ENCODE measurements around the gene SIAH3. TPM values are rescaled to one million over a fixed set of nuclear protein-coding genes. Genes with fewer than 3 reads are reported as not detected.

Gene SIAH3
- total and polyA plus RNA-seq, 9 of the 15 experiments (the other 6 are each of a cell fraction or from before 2014, with no cell fraction given), result not detected

DNA sequence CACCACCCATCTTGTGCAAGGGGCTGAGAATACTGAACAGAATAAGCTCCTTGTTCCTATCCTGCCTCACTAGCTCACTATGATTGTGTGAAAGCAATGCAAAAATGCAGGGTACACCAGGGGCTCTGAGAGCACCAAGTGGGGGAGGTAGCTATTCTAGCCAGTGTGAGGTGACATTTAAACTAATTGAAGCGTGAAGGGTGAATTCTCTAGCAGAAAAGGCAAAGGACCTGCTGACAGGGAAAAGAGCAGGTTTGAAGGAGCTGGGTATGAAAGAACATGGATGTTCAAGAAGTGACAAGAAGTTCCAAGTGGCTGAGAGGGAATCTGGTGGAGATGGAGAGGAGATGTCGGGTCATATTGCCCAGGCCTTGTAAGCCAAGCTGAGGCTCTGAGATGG lies 64.2 kb downstream of the SIAH3 start (continued):
- TF ChIP-seq, protein P1, sequence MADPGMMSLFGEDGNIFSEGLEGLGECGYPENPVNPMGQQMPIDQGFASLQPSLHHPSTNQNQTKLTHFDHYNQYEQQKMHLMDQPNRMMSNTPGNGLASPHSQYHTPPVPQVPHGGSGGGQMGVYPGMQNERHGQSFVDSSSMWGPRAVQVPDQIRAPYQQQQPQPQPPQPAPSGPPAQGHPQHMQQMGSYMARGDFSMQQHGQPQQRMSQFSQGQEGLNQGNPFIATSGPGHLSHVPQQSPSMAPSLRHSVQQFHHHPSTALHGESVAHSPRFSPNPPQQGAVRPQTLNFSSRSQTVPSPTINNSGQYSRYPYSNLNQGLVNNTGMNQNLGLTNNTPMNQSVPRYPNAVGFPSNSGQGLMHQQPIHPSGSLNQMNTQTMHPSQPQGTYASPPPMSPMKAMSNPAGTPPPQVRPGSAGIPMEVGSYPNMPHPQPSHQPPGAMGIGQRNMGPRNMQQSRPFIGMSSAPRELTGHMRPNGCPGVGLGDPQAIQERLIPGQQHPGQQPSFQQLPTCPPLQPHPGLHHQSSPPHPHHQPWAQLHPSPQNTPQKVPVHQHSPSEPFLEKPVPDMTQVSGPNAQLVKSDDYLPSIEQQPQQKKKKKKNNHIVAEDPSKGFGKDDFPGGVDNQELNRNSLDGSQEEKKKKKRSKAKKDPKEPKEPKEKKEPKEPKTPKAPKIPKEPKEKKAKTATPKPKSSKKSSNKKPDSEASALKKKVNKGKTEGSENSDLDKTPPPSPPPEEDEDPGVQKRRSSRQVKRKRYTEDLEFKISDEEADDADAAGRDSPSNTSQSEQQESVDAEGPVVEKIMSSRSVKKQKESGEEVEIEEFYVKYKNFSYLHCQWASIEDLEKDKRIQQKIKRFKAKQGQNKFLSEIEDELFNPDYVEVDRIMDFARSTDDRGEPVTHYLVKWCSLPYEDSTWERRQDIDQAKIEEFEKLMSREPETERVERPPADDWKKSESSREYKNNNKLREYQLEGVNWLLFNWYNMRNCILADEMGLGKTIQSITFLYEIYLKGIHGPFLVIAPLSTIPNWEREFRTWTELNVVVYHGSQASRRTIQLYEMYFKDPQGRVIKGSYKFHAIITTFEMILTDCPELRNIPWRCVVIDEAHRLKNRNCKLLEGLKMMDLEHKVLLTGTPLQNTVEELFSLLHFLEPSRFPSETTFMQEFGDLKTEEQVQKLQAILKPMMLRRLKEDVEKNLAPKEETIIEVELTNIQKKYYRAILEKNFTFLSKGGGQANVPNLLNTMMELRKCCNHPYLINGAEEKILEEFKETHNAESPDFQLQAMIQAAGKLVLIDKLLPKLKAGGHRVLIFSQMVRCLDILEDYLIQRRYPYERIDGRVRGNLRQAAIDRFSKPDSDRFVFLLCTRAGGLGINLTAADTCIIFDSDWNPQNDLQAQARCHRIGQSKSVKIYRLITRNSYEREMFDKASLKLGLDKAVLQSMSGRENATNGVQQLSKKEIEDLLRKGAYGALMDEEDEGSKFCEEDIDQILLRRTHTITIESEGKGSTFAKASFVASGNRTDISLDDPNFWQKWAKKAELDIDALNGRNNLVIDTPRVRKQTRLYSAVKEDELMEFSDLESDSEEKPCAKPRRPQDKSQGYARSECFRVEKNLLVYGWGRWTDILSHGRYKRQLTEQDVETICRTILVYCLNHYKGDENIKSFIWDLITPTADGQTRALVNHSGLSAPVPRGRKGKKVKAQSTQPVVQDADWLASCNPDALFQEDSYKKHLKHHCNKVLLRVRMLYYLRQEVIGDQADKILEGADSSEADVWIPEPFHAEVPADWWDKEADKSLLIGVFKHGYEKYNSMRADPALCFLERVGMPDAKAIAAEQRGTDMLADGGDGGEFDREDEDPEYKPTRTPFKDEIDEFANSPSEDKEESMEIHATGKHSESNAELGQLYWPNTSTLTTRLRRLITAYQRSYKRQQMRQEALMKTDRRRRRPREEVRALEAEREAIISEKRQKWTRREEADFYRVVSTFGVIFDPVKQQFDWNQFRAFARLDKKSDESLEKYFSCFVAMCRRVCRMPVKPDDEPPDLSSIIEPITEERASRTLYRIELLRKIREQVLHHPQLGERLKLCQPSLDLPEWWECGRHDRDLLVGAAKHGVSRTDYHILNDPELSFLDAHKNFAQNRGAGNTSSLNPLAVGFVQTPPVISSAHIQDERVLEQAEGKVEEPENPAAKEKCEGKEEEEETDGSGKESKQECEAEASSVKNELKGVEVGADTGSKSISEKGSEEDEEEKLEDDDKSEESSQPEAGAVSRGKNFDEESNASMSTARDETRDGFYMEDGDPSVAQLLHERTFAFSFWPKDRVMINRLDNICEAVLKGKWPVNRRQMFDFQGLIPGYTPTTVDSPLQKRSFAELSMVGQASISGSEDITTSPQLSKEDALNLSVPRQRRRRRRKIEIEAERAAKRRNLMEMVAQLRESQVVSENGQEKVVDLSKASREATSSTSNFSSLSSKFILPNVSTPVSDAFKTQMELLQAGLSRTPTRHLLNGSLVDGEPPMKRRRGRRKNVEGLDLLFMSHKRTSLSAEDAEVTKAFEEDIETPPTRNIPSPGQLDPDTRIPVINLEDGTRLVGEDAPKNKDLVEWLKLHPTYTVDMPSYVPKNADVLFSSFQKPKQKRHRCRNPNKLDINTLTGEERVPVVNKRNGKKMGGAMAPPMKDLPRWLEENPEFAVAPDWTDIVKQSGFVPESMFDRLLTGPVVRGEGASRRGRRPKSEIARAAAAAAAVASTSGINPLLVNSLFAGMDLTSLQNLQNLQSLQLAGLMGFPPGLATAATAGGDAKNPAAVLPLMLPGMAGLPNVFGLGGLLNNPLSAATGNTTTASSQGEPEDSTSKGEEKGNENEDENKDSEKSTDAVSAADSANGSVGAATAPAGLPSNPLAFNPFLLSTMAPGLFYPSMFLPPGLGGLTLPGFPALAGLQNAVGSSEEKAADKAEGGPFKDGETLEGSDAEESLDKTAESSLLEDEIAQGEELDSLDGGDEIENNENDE (IDR thresholded peaks at IDR 0.05; ENCODE audit: low read depth, low read length), result no peak
- TF ChIP-seq, protein P2, sequence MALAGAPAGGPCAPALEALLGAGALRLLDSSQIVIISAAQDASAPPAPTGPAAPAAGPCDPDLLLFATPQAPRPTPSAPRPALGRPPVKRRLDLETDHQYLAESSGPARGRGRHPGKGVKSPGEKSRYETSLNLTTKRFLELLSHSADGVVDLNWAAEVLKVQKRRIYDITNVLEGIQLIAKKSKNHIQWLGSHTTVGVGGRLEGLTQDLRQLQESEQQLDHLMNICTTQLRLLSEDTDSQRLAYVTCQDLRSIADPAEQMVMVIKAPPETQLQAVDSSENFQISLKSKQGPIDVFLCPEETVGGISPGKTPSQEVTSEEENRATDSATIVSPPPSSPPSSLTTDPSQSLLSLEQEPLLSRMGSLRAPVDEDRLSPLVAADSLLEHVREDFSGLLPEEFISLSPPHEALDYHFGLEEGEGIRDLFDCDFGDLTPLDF (CRISPR knock-in tag; IDR thresholded peaks at IDR 0.05), result no peak
- TF ChIP-seq, protein P3, sequence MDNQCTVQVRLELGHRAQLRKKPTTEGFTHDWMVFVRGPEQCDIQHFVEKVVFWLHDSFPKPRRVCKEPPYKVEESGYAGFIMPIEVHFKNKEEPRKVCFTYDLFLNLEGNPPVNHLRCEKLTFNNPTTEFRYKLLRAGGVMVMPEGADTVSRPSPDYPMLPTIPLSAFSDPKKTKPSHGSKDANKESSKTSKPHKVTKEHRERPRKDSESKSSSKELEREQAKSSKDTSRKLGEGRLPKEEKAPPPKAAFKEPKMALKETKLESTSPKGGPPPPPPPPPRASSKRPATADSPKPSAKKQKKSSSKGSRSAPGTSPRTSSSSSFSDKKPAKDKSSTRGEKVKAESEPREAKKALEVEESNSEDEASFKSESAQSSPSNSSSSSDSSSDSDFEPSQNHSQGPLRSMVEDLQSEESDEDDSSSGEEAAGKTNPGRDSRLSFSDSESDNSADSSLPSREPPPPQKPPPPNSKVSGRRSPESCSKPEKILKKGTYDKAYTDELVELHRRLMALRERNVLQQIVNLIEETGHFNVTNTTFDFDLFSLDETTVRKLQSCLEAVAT (IDR thresholded peaks at IDR 0.05), result no peak
- no peak for TF ChIP-seq ZFP30 (CRISPR knock-in tag; IDR thresholded peaks at IDR 0.05; ENCODE audit: borderline replicate concordance)
- no peak for TF ChIP-seq NR3C1 (CRISPR knock-in tag; IDR thresholded peaks at IDR 0.05)
- no peak for TF ChIP-seq HDGF (IDR thresholded peaks at IDR 0.05)
- TF ChIP-seq NCOA6 (IDR thresholded peaks at IDR 0.05), result no peak
- TF ChIP-seq ZNF583 (CRISPR knock-in tag; IDR thresholded peaks at IDR 0.05), result no peak
- TF ChIP-seq POU5F1 (IDR thresholded peaks at IDR 0.05; ENCODE audit: borderline replicate concordance, low read depth, low read length, partially characterized antibody), result no peak
- no peak for TF ChIP-seq ARID3B (CRISPR knock-in tag; IDR thresholded peaks at IDR 0.05; ENCODE audit: borderline replicate concordance)
- TF ChIP-seq, protein P4, sequence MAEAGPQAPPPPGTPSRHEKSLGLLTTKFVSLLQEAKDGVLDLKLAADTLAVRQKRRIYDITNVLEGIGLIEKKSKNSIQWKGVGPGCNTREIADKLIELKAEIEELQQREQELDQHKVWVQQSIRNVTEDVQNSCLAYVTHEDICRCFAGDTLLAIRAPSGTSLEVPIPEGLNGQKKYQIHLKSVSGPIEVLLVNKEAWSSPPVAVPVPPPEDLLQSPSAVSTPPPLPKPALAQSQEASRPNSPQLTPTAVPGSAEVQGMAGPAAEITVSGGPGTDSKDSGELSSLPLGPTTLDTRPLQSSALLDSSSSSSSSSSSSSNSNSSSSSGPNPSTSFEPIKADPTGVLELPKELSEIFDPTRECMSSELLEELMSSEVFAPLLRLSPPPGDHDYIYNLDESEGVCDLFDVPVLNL (CRISPR knock-in tag; IDR thresholded peaks at IDR 0.05; ENCODE audit: low read depth), result no peak
